ENCODE results near the gene LYST.

LYST gene

DNA sequence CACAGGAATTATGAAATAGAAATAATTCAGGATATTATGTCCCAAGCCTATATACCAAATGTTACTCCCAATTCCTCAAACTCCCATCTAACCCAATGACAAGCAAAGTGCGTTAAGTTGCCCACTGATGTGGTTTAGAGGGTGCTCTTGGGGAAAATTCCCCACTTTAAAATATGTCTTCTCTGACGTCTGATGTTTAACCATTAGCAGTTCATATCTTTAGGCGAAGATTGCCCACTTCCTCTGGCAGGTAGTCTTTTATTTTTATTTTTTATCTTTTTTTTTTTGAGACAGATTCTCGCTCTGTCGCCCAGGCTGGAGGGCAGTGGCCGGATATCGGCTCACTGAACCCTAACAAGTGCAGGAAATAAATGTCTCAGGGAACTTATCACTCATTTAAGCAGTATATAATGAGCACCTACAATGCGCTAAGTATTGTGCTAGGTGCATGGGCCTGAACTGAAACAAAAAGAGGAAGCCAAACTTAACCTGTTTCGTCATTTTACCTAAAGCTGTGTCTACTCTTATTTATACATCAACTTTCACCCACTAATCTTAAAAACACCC lies 1.3 kb upstream of the LYST start:
- TF ChIP-seq, protein P1, sequence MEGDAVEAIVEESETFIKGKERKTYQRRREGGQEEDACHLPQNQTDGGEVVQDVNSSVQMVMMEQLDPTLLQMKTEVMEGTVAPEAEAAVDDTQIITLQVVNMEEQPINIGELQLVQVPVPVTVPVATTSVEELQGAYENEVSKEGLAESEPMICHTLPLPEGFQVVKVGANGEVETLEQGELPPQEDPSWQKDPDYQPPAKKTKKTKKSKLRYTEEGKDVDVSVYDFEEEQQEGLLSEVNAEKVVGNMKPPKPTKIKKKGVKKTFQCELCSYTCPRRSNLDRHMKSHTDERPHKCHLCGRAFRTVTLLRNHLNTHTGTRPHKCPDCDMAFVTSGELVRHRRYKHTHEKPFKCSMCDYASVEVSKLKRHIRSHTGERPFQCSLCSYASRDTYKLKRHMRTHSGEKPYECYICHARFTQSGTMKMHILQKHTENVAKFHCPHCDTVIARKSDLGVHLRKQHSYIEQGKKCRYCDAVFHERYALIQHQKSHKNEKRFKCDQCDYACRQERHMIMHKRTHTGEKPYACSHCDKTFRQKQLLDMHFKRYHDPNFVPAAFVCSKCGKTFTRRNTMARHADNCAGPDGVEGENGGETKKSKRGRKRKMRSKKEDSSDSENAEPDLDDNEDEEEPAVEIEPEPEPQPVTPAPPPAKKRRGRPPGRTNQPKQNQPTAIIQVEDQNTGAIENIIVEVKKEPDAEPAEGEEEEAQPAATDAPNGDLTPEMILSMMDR (IDR thresholded peaks at IDR 0.05; ENCODE audit: extremely low read depth, insufficient read depth, missing control alignments) = no peak
- DNase-seq (ENCODE audit: low spot score) = peak; percentile 63
- in situ Hi-C loops (cut with MboI; ENCODE audit: low pct_unique_long_range_greater_than_20kb, low sequenced_read_pairs, unreplicated experiment) = no loop called here

DNA sequence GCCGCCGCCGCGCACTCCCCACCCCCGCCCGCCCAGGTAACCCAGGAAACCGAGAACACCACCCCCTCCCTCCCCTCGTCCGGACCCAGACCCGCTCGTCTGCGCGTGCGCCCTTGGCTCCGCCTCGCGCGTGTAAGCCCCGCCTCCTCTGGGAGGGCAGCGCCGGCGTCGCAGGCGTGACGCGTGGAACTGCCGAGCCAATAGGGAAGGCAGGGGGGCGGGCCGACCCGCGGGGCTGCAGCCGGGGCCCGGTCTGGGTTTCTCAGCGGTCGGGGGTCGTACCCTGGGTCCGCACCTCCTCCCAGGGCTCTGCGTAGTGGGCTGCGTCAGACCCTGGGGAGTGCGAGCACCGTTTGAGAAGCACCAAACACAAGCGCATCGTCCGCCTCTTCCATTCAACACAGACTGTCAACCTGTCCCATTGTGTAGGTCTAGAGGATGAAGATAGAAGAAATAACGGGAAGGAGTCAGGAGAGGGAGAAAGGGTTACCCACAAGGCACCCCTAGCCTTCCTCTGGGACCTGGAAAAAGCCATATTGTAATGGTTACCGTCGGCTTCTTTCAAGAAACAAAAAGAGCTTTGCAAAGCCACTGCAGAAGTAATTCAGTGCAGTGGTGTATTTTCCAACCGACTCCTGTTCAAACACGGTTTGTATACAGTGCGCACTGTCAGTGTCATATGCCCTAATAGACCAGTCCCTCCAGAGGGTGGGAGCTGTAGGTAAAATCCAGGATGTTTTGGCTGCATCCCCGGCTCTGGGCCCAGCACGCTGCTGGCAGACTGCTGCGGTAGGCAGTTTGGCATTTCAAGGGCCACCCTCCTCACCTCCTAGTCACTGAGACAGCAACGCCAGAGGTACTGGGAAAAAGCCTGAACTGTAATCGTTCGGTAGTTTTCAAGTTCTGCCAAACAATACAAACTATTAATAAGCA lies 473 bp upstream of the LYST start:
- TF ChIP-seq, protein P1 (IDR thresholded peaks at IDR 0.05; ENCODE audit: extremely low read depth, insufficient read depth, missing control alignments) = no peak
- in situ Hi-C loops (cut with MboI; ENCODE audit: low pct_unique_long_range_greater_than_20kb, low sequenced_read_pairs, unreplicated experiment) = no loop called here
- DNase-seq (ENCODE audit: low spot score) = peak; percentile 96

DNA sequence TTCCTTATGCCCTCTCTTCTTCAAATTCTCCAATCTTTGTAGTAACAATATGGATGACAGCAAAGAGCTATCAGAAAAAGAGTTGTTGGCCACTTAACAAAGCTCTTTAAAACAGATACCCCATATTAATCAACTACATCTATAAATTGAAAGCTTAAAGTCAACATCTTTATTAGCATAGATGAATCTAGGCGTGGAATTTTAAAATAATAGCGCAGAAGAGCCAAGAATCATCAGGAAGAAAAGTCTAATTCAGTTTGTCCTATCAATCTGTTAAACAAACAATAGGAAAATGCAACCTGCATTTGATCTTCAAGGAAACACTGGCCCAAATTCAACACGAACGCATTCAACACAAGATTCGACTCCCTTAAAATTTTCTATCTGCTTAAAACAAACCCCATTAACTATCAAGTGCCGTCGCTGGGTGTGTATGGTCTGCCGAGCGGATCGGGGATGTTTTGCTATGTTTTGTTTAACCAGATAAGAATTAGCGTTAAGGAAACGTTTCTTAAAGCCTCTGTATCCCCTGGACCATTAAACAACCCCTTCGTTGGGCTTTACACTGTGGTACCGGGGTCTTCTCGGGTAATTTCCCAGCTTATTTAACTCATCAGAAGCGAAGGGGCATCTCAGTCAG lies 1.0 kb downstream of the LYST start:
- no peak for DNase-seq (ENCODE audit: low spot score)
- TF ChIP-seq, protein P1 (IDR thresholded peaks at IDR 0.05; ENCODE audit: extremely low read depth, insufficient read depth, missing control alignments) = no peak

DNA sequence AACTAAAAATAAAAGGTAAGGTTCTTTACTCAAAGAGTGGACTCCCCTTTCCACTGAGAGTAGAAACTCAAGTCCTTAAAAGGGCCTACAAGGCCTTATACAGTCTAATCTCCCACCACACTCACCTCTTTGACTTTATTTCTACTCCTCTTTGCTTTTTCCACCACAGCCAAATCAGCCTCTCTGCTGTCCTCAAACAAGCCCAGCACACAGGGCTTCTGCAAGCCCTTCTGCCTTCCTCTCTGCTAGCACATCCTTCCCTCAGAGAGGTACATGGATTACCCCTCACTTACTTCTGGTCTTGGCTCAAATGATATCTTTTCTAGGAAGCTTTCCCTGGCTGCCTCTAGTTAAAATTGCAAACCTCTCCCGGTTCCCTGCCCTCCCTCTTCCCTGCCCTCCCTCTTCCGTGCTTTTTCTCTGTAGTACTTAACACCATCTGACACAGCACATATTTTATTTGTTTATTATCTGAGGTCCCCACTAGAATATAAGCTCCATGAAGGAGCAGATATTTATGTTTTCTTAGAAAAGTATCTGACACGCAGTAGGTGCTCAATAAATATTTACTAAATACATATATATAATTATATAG lies 1.7 kb downstream of the LYST start:
- in situ Hi-C loops (cut with MboI; ENCODE audit: low pct_unique_long_range_greater_than_20kb, low sequenced_read_pairs, unreplicated experiment) = no loop called here
- TF ChIP-seq, protein P1 (IDR thresholded peaks at IDR 0.05; ENCODE audit: extremely low read depth, insufficient read depth, missing control alignments) = no peak
- no peak for DNase-seq (ENCODE audit: low spot score)

More for the DNA sequence above, 1.0 kb downstream of the LYST start:
- in situ Hi-C loops (cut with MboI; ENCODE audit: low pct_unique_long_range_greater_than_20kb, low sequenced_read_pairs, unreplicated experiment) = no loop called here

DNA sequence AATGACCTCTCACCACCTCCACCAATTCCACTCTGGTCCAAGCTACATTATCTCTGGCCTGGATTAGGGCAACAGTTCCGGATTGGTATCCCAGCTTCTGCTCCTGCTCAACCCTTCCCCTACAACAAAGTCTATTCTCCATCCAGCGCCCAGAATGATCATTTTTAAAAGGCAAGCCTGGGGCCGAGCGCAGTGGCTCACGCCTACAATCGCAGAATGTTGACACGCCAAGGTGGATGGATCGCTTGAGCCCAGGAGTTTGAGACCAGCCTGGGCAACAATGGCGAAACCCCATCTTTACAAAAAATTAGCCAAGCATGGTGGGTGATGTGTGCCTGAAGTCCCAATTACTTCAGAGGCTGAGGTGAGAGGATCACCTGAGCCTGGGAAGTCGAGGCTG lies 2.2 kb downstream of the LYST start:
- TF ChIP-seq, protein P1 (IDR thresholded peaks at IDR 0.05; ENCODE audit: extremely low read depth, insufficient read depth, missing control alignments) = no peak
- DNase-seq (ENCODE audit: low spot score) = no peak
- in situ Hi-C loops (cut with MboI; ENCODE audit: low pct_unique_long_range_greater_than_20kb, low sequenced_read_pairs, unreplicated experiment) = no loop called here

DNA sequence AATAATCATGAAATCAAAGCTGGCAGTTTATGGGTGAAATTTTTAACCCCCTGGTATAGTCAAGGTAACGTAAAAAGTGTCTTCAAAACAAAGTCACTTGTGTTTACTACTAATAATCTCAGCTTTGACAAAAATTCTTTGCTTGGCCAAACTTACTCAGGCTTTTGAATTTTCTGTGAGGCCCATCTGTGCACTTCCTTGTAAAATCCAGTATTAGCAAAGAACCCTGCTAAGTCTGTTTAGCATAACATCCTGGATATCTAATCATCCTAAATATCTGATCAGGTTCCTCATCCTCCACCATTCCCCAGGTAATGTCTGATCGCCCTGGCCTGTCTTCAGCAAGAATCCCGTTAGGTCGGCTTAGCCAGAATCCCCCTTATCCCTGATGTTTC lies 3.0 kb downstream of the LYST start:
- DNase-seq (ENCODE audit: low spot score) = no peak
- TF ChIP-seq, protein P1 (IDR thresholded peaks at IDR 0.05; ENCODE audit: extremely low read depth, insufficient read depth, missing control alignments) = no peak
- in situ Hi-C loops (cut with MboI; ENCODE audit: low pct_unique_long_range_greater_than_20kb, low sequenced_read_pairs, unreplicated experiment) = no loop called here
